Sciatic nerve (tissue), 2 donors: ENCODE data around the gene ACTL9. TPM values are rescaled to one million over a fixed set of nuclear protein-coding genes. Genes with fewer than 3 reads are reported as not detected.

ENCODE experiments used
- ATAC-seq: fragments of 200-7000 bp; cut with Tn5 transposase; one replicate; pipeline ENCODE4 v1.9.1; 2020; ENCODE audit warnings: mild to moderate bottlenecking, moderate library complexity
- DNase-seq: peaks from one replicate; pipeline ENCODE4 v3.0.0-alpha.2; 2020; ENCODE audit warnings: low spot score
- intact Hi-C: fragments of 100-400 bp; cut with DNase I; formaldehyde crosslinking; loops from one replicate; pipeline ENCODE4 v1.14.2; 2022
- total RNA-seq: library from RNA; stranded (reverse); fragmentation: NEBNext Ultra II Directional; extraction: Animal tissue kit (Norgen Biotek cat#: 25700); gene quantifications from one replicate; pipeline ENCODE4 v1.2.1, GENCODE V29; 2021
- donor health status: DM: no; HTN: no; CAD: no.
- donor health status: DM: no; HTN: no; CAD: no.

The ACTL9 gene
- total RNA-seq, 1 donor from 2014 or later: not detected

DNA sequence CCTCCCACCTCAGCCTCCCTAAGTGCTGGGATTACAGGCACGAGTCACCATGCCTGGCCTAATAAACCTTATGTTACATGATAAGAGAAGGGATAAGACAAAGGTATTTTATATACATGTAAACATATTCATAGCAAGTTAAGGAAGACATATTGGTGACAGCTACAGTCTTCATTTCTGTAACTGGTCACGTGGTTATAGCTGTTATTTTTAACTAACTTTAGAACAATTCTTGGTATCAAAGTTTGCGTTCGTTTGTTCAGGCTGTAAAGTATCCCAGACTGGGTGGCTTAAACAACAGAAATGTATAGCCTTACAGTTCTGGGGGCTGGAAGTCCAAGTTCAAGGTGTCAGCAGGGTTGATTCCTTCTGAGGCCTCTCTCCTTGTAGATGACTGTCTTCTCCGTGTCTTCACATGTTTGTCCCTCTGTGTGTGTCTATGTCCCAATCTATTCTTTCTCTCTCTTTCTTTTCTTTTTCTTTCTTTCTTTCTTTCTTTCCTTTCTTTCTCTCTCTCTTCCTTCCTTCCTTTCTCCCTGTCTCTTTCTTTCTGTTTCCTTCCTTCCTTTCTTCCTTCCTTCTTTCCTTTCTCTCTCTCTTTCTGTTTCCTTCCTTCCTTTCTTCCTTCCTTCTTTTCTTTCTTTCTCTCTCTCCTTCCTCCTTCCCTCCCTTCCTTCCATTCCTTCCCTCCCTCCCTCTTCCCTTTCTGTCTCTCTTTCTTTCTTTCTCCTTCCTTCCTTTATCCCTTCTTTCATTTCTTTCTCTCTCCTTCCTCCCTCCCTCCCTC is 7.6 kb downstream of the ACTL9 start:
- ATAC-seq (no peak), DNase-seq (no peak)
- intact Hi-C loops: no loop called here

DNA sequence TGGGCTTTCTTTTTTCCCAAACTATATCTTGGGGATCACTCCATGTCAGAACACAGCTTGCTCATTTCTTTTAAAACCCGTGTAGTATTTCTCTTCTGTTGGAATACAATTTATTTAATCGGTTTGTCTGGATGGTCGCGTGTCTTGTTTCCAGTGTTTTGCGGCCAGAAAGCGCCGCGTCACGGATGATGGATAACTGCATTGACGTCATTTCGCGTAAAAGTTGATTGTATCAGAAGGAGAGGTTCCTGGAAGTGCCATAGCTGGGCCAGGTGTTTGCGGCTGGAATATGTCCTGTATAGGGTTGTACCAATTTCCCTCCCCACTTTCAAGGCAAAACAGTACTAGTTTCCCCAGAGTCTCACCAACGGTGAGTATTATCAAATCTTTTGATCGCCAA is 9.7 kb downstream of the ACTL9 start:
- intact Hi-C loops: no loop called here
- ATAC-seq (no peak), DNase-seq (no peak)

- DNase-seq (no peak), ATAC-seq (no peak)
- intact Hi-C loops: no loop called here
These were observed 12.0 kb downstream of the ACTL9 start for GRCh38 chr19:8686549-8686948.

GRCh38 chr19:8684001-8684902 is 14.3 kb downstream of the ACTL9 start:
- no peak for DNase-seq
- intact Hi-C loops: no loop called here
- ATAC-seq: no peak

GRCh38 chr19:8682931-8683330 is 15.7 kb downstream of the ACTL9 start:
- ATAC-seq (no peak), DNase-seq (no peak)
- intact Hi-C loops: no loop called here

DNA sequence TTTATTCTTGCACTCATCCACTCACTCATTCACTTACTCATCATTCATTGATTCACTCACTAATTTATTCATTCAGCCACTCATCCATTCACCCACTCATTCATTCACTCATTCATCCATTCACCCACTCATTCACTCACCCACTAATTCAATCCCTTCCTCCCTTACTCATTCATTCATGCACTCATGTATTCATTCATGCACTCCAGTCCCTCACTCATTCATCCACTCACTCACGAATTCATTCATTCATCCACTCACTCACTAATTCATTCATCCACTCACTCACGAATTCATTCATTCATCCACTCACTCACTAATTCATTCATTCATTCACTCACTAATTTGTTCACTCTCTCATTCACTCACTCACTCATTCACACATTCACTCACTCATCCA is 16.1 kb downstream of the ACTL9 start:
- ATAC-seq (no peak), DNase-seq (no peak)
- intact Hi-C loops: no loop called here

DNA sequence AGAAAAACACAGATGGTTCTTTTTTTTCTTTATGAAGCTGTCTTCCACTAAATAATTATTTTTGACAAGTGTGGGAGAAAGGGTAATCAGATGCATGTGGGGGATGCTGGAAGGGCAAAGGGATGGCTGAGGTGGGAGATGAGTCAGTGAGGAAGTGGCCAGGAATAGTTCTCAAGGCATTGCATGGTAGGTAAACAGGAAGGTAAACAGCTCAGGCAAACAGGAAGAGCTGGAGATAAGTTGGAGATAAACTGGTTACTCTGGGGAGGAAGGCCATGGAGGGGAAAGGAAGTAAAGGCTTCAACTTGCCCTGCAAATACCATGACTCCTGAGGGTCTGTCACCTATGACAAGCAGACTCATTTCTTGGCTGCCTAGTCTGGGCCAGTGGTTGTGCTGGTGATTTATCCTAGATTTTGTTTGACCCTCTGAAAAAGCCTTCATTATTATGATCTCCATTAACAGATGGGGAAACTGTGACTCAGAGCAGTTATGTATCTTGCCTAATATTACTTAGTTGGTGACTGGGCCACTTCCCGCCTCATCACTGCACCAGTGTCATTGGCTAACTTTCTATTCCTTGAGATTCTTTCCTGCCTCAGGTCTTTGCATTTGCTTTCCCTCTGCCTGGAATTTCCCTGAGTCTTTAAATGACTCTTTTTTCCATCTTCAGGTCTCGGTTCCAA is 17.1 kb downstream of the ACTL9 start:
- DNase-seq: no peak
- ATAC-seq: no peak
- intact Hi-C loops: no loop called here

GRCh38 chr19:8680676-8681344 is 17.8 kb downstream of the ACTL9 start:
- intact Hi-C loops: no loop called here
- ATAC-seq (no peak), DNase-seq (no peak)

DNA sequence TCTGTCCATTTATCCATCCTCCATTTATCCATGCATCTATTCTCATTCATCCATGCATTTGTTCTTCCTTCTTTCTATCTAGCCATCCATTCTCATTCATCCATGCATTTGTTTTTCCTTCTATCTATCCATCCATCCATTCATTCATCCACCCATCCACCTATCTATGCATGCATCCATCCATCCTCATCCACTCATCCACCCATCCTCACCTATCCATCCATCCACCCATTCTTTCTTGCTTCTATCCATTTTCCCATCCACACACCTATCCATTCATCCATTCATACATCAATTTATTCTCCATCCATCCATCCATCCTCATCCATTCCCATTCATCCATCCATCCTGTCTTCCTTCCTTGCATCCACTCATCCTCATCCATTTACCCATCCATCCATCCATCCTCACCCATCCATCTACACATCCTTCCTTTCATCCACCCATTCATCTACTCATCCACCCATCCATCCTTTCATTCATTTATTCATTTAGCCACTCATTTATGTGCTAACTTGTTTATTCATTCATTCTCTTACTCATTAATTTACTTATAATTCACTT is 20.3 kb downstream of the ACTL9 start:
- no peak for DNase-seq
- intact Hi-C loops: no loop called here
- no peak for ATAC-seq

GRCh38 chr19:8675066-8675465 is 23.5 kb downstream of the ACTL9 start:
- intact Hi-C loops: no loop called here

DNA sequence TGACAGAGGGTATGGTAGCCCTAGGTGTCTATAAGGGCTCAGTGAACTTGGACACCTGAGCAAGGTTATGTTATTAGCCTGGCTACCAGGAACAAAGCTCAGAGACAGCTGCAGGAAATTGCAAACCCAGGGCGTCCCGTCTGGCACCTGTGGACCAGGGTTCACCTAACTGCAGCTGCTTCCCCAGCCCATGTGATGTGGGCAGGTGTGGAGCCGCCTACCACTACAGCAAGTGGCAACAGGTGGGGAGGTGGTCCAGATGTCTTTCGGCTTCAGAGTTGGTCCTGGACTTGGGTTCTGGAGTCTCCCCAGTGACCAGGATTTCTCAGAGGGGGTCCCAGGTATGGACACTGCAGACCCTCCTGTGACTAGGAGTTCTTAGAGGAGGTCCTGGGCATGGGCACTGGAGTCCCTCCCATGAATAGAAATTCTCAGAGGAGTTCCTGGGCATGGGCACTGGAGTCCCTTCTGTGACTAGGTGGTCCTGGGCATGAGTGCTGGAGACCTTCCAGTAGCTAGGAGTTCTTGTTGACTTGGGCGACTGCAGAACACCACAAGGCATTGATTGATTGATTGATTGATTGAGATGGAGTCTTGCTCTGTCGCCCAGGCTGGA is 25.2 kb downstream of the ACTL9 start:
- DNase-seq (no peak), ATAC-seq (no peak)
- intact Hi-C loops: no loop called here

More at GRCh38 chr19:8675066-8675465, 23.5 kb downstream of the ACTL9 start:
- DNase-seq (no peak), ATAC-seq (no peak)

- intact Hi-C loops: no loop called here
- no peak for DNase-seq
- ATAC-seq: no peak
These were observed 31.7 kb downstream of the ACTL9 start for GRCh38 chr19:8666814-8667405.

DNA sequence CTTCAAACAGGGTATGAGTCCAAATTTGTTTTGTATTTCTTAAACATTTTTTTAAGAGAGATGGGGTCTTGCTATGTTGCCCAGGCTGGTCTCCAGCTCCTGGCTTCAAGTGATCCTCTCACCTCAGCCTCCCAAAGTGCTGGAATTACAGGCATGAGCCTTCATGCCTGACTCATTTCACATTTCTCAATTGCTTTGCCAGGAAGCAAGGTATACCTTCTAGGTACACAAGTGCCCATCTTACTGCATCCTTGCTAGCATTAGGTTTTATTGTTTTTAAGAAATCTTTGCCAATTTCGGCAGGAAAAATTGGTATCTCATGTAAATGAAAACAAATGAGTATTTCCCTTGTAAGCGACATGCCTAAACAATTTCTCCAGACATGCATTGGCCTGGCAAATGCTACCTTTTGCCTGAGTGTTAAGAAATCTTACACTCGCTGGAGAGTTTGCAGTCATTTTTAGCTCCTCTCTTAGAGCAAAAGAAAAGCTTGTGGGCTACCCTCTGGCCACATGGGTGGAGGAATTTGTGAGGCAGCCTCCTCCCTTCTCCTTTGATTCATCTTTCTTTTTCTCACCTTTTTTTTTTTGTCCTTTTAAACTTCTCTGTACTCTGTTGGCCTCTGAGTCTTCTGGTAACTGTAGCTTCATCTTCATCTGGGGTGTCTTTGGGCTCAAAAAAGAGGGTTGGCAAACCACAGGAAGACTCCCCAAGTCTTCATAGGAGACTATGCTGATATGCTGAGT is 33.0 kb downstream of the ACTL9 start:
- no peak for DNase-seq

DNA sequence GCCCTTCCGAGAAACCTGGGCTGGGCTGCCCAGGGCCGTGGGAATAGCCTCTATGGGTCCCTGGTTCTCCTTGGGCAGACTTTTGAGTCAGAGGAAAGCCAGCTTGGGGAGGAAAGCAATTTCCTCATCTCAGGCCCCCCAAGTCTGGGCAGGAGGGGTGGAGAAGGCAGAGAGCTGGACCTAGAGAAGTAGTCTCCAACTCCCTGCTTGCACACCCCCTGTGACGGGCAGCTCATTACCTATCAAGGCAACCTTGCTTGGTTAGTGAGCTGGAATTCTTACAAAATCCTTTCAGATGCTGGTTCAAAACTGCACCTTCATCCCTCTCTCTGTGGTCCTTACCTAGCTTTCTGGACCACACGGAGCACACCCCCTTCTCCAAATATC is 33.9 kb downstream of the ACTL9 start:
- DNase-seq (no peak), ATAC-seq (no peak)
- intact Hi-C loops: no loop called here

More for the DNA sequence above, 33.0 kb downstream of the ACTL9 start:
- intact Hi-C loops: no loop called here
- ATAC-seq: no peak

- DNase-seq: no peak
- no peak for ATAC-seq
- intact Hi-C loops: no loop called here
These were observed 34.5 kb downstream of the ACTL9 start for GRCh38 chr19:8663920-8664670.

DNA sequence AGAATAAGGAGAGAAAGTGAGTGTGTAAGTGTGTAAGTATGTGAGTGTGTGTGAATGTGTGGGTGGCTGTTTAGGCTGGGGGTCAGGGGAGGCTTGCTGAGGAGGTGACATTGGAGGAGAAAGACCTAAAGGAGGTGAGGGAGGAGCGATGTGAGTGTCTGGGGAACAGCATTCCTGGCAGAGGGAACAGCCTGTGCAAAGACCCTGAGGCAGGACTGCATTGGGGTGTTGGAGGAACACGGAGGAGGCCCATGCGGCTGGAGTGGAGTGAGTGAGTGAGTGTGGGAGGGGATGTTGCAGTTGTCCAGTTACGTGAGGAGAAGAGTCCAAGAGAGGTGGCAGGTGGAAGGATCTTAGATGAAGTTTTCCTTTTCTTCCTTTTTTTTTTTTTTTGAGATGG is 36.3 kb downstream of the ACTL9 start:
- intact Hi-C loops: no loop called here
- ATAC-seq: no peak
- DNase-seq: no peak

- no peak for DNase-seq
- ATAC-seq: no peak
- intact Hi-C loops: loop anchor here (10.0 kb wide), 1 partner anchor 415 kb away; no protein-coding TSS in a partner anchor
These were observed 38.7 kb downstream of the ACTL9 start for GRCh38 chr19:8659905-8660304.
